ENCODE data around the gene REG3A. TPM values are rescaled to one million over a fixed set of nuclear protein-coding genes. Genes with fewer than 3 reads are reported as not detected.

Gene REG3A
- total RNA-seq, 1 experiment from 2014 or later = not detected

GRCh38 chr2:79162132-79162531 is 2.6 kb upstream of the REG3A start:
- H3K79me1 ChIP-seq (ENCODE audit: insufficient read depth, low read depth, low read length, poor library complexity, severe bottlenecking) = no peaks in the 10 kb centered on the region
- H3K9me3 Mint-ChIP-seq = no peaks in the 10 kb centered on the region; a peak in 1 of 5 replicates
- H3K56ac ChIP-seq (ENCODE audit: insufficient read length, low read depth, low read length) = no peak overlapping the region
- H3K14ac ChIP-seq (ENCODE audit: insufficient read depth, low read length) = no peak overlapping the region
- no peaks in the 10 kb centered on the region for H3K27me3 ChIP-seq (ENCODE audit: insufficient read depth, low read length)
- H2BK15ac ChIP-seq (ENCODE audit: low read depth, low read length) = no peak overlapping the region
- no peak overlapping the region for H3K4me2 ChIP-seq (ENCODE audit: insufficient read depth, insufficient read length, low read length)
- DNase-seq = no peak
- H3K23ac ChIP-seq (ENCODE audit: insufficient read length, low read depth, low read length) = no peak overlapping the region
- no CpG with 5 or more reads among the region's 2 CpGs for WGBS (ENCODE audit: extremely low coverage, insufficient read length, low lambda C conversion rate)
- H2AFZ ChIP-seq (ENCODE audit: low read length) = no peak overlapping the region
- TF ChIP-seq, protein P1, sequence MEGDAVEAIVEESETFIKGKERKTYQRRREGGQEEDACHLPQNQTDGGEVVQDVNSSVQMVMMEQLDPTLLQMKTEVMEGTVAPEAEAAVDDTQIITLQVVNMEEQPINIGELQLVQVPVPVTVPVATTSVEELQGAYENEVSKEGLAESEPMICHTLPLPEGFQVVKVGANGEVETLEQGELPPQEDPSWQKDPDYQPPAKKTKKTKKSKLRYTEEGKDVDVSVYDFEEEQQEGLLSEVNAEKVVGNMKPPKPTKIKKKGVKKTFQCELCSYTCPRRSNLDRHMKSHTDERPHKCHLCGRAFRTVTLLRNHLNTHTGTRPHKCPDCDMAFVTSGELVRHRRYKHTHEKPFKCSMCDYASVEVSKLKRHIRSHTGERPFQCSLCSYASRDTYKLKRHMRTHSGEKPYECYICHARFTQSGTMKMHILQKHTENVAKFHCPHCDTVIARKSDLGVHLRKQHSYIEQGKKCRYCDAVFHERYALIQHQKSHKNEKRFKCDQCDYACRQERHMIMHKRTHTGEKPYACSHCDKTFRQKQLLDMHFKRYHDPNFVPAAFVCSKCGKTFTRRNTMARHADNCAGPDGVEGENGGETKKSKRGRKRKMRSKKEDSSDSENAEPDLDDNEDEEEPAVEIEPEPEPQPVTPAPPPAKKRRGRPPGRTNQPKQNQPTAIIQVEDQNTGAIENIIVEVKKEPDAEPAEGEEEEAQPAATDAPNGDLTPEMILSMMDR (conservative IDR thresholded peaks at IDR 0.05) = no peak
- no peaks in the 10 kb centered on the region for H3K79me2 ChIP-seq (ENCODE audit: insufficient read depth, low read length)
- H3K23me2 ChIP-seq (ENCODE audit: insufficient read length, low read depth, low read length, poor library complexity, severe bottlenecking) = no peaks in the 10 kb centered on the region
- H3K9ac ChIP-seq (ENCODE audit: extremely low read depth, insufficient read length, low read length) = no peak overlapping the region
- no peak overlapping the region for H3K18ac ChIP-seq (ENCODE audit: insufficient read length, low read depth, low read length)
- no peak overlapping the region for H3K4me3 Mint-ChIP-seq
- H3K9me3 ChIP-seq (ENCODE audit: control insufficient read depth, low read depth, low read length) = no peaks in the 10 kb centered on the region
- no peaks in the 10 kb centered on the region for H4K20me1 ChIP-seq (ENCODE audit: control insufficient read depth, insufficient read depth, insufficient read length)
- no peak overlapping the region for H2BK120ac ChIP-seq (ENCODE audit: low read depth, low read length, poor library complexity, severe bottlenecking)
- no peaks in the 10 kb centered on the region; a peak in 1 of 7 replicates for H3K36me3 Mint-ChIP-seq (ENCODE audit: insufficient read depth in 1 of 3, low read depth in 3 of 3)
- H3K4ac ChIP-seq (ENCODE audit: low read depth, low read length) = no peak overlapping the region
- H3K27ac ChIP-seq (ENCODE audit: insufficient read length, low read depth, low read length) = no peak overlapping the region
- H2BK20ac ChIP-seq (ENCODE audit: low read depth, low read length, poor library complexity, severe bottlenecking) = no peak overlapping the region
- H3K4me1 Mint-ChIP-seq = no peaks in the 10 kb centered on the region
- H3K27me3 Mint-ChIP-seq (ENCODE audit: low read depth) = peaks cover 3% of the 10 kb centered on the region
- H2BK5ac ChIP-seq (ENCODE audit: insufficient read length, low read length) = no peak overlapping the region
- H4K8ac ChIP-seq (replicated peaks; ENCODE audit: insufficient read length, low read depth, low read length) = no peak overlapping the region
- no peak overlapping the region for H2AK5ac ChIP-seq (ENCODE audit: insufficient read length, low read length)
- no peak overlapping the region for H3T11ph ChIP-seq (ENCODE audit: low read length)
- H3K4me1 ChIP-seq (ENCODE audit: insufficient read depth, low read length) = no peaks in the 10 kb centered on the region
- H3K27ac Mint-ChIP-seq = no peak overlapping the region
- H4K91ac ChIP-seq (ENCODE audit: insufficient read length, low read depth, low read length) = no peak overlapping the region
- no peak overlapping the region for H2BK12ac ChIP-seq (ENCODE audit: insufficient read length, low read depth, low read length)
- no peak overlapping the region for H4K5ac ChIP-seq (ENCODE audit: insufficient read length, low read depth, low read length)

All from H9 (cell line).